SKM-1 (cell line): ENCODE data around the gene ZNF786.
A peak's percentile ranks its signal among the peaks of the same experiment; 100 is the strongest.
"Not testable (repeated sequence)": the region's sequence is repeated elsewhere in the genome, so short reads cannot be mapped to it uniquely, and the experiment has no call there.

ENCODE experiments used
- DNase-seq: peaks from one replicate; lab custom pipeline; 2025; ENCODE audit not compliant: unreplicated experiment; lab: John Stamatoyannopoulos, UW

The ZNF786 gene

GRCh38 chr7:149031353-149031910, 59.1 kb downstream of the ZNF786 start:
- DNase-seq: no peak

GRCh38 chr7:149030439-149030838, 60.1 kb downstream of the ZNF786 start:
- DNase-seq: not testable (repeated sequence)

- DNase-seq: peak; percentile 67
Measured at GRCh38 chr7:149028346-149029109, 62.0 kb downstream of the ZNF786 start, which contains the start of gene PDIA4. PDIA4 (minus strand) TSS chr7:149028505; CDS start chr7:149028408, 97 bp downstream.

- DNase-seq: no peak
Measured at GRCh38 chr7:149027611-149028345, 62.7 kb downstream of the ZNF786 start.

- no peak for DNase-seq
Measured at GRCh38 chr7:149027055-149027454, 63.5 kb downstream of the ZNF786 start.

GRCh38 chr7:149023662-149024061, 66.9 kb downstream of the ZNF786 start:
- no peak for DNase-seq

GRCh38 chr7:149022756-149023360, 67.7 kb downstream of the ZNF786 start:
- DNase-seq: no peak

GRCh38 chr7:149021725-149022062, 68.8 kb downstream of the ZNF786 start:
- DNase-seq: no peak

- DNase-seq: no peak
Measured at GRCh38 chr7:149020483-149020882, 70.0 kb downstream of the ZNF786 start.
